LNCAP (cell line): Measurements from ENCODE around the gene RPTOR.

ENCODE experiments used
- CTCF ChIP-seq: fragments of 450-650 bp; IDR thresholded peaks from 2 replicates; pipeline ENCODE4 v1.5.1; 2017; ENCODE audit warnings: mild to moderate bottlenecking

Gene RPTOR

GRCh38 chr17:80970762-80971703, 426.4 kb downstream of the RPTOR start:
- no peak for TF ChIP-seq CTCF

- no peak for TF ChIP-seq CTCF
Measured at GRCh38 chr17:80971704-80972304, 427.2 kb downstream of the RPTOR start.

- TF ChIP-seq CTCF, result no peak
Measured at GRCh38 chr17:80976701-80977100, 432.1 kb downstream of the RPTOR start.

GRCh38 chr17:80977172-80977571, 432.5 kb downstream of the RPTOR start:
- TF ChIP-seq CTCF, result no peak

GRCh38 chr17:80978499-80979497, 434.2 kb downstream of the RPTOR start:
- TF ChIP-seq CTCF, result no peak

- no peak for TF ChIP-seq CTCF
Measured at GRCh38 chr17:80979547-80980378, 435.1 kb downstream of the RPTOR start.
